WTC11 (cell line): ENCODE data around the gene FXYD7. TPM values are rescaled to one million over a fixed set of nuclear protein-coding genes. Genes with fewer than 3 reads are reported as not detected.

Experiments used
- ATAC-seq: fragments of 200-7000 bp; cut with Tn5 transposase; 2 replicates; pipeline ENCODE4 v1.10.0; 2021; ENCODE audit warnings: mild to moderate bottlenecking, moderate library complexity
- CTCF ChIA-PET: fragments of 300-600 bp; sonication (Branson Sonifier 250); formaldehyde crosslinking; loops from one replicate; lab custom pipeline; 2021; ENCODE audit warnings: antibody characterized with exemption; lab: Charles Lee
- POLR2A ChIA-PET: fragments of 350-600 bp; sonication (Branson Sonifier 250); formaldehyde crosslinking; loops from one replicate; lab custom pipeline; 2021; ENCODE audit warnings: antibody characterized with exemption; lab: Charles Lee
- DNase-seq: peaks from one replicate; pipeline ENCODE4 v3.0.0; 2021; ENCODE audit warnings: low spot score
- H3K27ac Mint-ChIP-seq: 2 replicates; pipeline ENCODE4 v1.8.0; 2021; ENCODE audit warnings: mixed read lengths
- H3K27me3 Mint-ChIP-seq: 2 replicates; pipeline ENCODE4 v1.8.0; 2021; ENCODE audit warnings: low read depth, mild to moderate bottlenecking, moderate library complexity, mixed read lengths
- H3K36me3 Mint-ChIP-seq: 2 replicates; pipeline ENCODE4 v1.8.0; 2021; ENCODE audit warnings: mixed read lengths
- H3K4me1 Mint-ChIP-seq: 2 replicates; pipeline ENCODE4 v1.8.0; 2022; ENCODE audit warnings: mixed read lengths
- H3K4me3 Mint-ChIP-seq: 2 replicates; pipeline ENCODE4 v1.8.0; 2021; ENCODE audit warnings: mild to moderate bottlenecking, moderate library complexity, mixed read lengths
- H3K9me3 Mint-ChIP-seq: 2 replicates; pipeline ENCODE4 v1.8.0; 2021; ENCODE audit warnings: mixed read lengths
- CBFB ChIP-seq: sonication (generic); formaldehyde crosslinking; IDR thresholded peaks from 2 replicates; pipeline ENCODE4 v1.8.1; 2022; ENCODE audit warnings: mild to moderate bottlenecking, low read depth, missing genetic modification reagents
- CREM ChIP-seq: sonication (generic); formaldehyde crosslinking; IDR thresholded peaks from 2 replicates; pipeline ENCODE4 v1.8.1; 2022; ENCODE audit warnings: mild to moderate bottlenecking, missing genetic modification reagents, moderate library complexity
- ESRRA ChIP-seq: sonication (generic); formaldehyde crosslinking; IDR thresholded peaks from 2 replicates; pipeline ENCODE4 v1.8.1; 2022; ENCODE audit warnings: mild to moderate bottlenecking, missing genetic modification reagents, borderline replicate concordance
- ETV6 ChIP-seq: sonication (generic); formaldehyde crosslinking; IDR thresholded peaks from 2 replicates; pipeline ENCODE4 v1.8.1; 2022; ENCODE audit warnings: mild to moderate bottlenecking, missing genetic modification reagents
- FOXJ3 ChIP-seq: sonication (generic); formaldehyde crosslinking; IDR thresholded peaks from 2 replicates; pipeline ENCODE4 v1.9.0; 2021; ENCODE audit warnings: missing genetic modification reagents, mild to moderate bottlenecking, borderline replicate concordance
- GABPB1 ChIP-seq: sonication (generic); formaldehyde crosslinking; IDR thresholded peaks from 2 replicates; pipeline ENCODE4 v1.8.1; 2023; ENCODE audit warnings: mild to moderate bottlenecking, missing genetic modification reagents
- IRF2 ChIP-seq: sonication (generic); formaldehyde crosslinking; IDR thresholded peaks from 2 replicates; pipeline ENCODE4 v1.8.0; 2022; ENCODE audit warnings: low read depth, missing genetic modification reagents, borderline replicate concordance
- JUN ChIP-seq: sonication (generic); formaldehyde crosslinking; IDR thresholded peaks from 2 replicates; pipeline ENCODE4 v1.8.0; 2023; ENCODE audit warnings: mild to moderate bottlenecking, missing genetic modification reagents
- NFYB ChIP-seq: sonication (generic); formaldehyde crosslinking; conservative IDR thresholded peaks from 2 replicates; pipeline ENCODE4 v1.8.0; 2022; ENCODE audit warnings: low read depth, missing genetic modification reagents
- NR1H2 ChIP-seq: sonication (generic); formaldehyde crosslinking; IDR thresholded peaks from 2 replicates; pipeline ENCODE4 v1.9.0; 2021; ENCODE audit warnings: mild to moderate bottlenecking, moderate library complexity, missing genetic modification reagents
- NR3C1 ChIP-seq: sonication (generic); formaldehyde crosslinking; conservative IDR thresholded peaks from 2 replicates; pipeline ENCODE4 v1.8.1; 2023; ENCODE audit warnings: low read depth, mild to moderate bottlenecking, missing genetic modification reagents
- OVOL2 ChIP-seq: fragments of 250-450 bp; sonication (Bioruptor Pico); IDR thresholded peaks from 2 replicates; pipeline ENCODE4 v1.9.0; 2021; ENCODE audit warnings: mild to moderate bottlenecking, borderline replicate concordance
- RELA ChIP-seq: sonication (generic); formaldehyde crosslinking; IDR thresholded peaks from 2 replicates; pipeline ENCODE4 v1.8.1; 2022; ENCODE audit warnings: missing genetic modification reagents, mild to moderate bottlenecking, borderline replicate concordance
- RORB ChIP-seq: fragments of 250-450 bp; sonication (Bioruptor Pico); IDR thresholded peaks from 2 replicates; pipeline ENCODE4 v1.9.0; 2021; ENCODE audit warnings: mild to moderate bottlenecking
- SMAD3 ChIP-seq: sonication (generic); formaldehyde crosslinking; IDR thresholded peaks from 2 replicates; pipeline ENCODE4 v1.8.0; 2022; ENCODE audit warnings: missing genetic modification reagents, mild to moderate bottlenecking, borderline replicate concordance
- SOX15 ChIP-seq: fragments of 250-450 bp; sonication (Bioruptor Pico); IDR thresholded peaks from 2 replicates; pipeline ENCODE4 v1.9.0; 2021; ENCODE audit warnings: mild to moderate bottlenecking
- SP1 ChIP-seq: sonication (generic); formaldehyde crosslinking; conservative IDR thresholded peaks from 2 replicates; pipeline ENCODE4 v1.8.1; 2022; ENCODE audit warnings: missing genetic modification reagents
- TCF7 ChIP-seq: sonication (generic); formaldehyde crosslinking; IDR thresholded peaks from 2 replicates; pipeline ENCODE4 v1.8.0; 2022; ENCODE audit warnings: mild to moderate bottlenecking, low read depth, missing genetic modification reagents, moderate library complexity
- TEAD1 ChIP-seq: sonication (generic); formaldehyde crosslinking; IDR thresholded peaks from 2 replicates; pipeline ENCODE4 v1.8.0; 2022; ENCODE audit warnings: mild to moderate bottlenecking, missing genetic modification reagents
- ZNF317 ChIP-seq: sonication (generic); formaldehyde crosslinking; IDR thresholded peaks from 2 replicates; pipeline ENCODE4 v1.8.1; 2023; ENCODE audit warnings: low read depth, mild to moderate bottlenecking, moderate library complexity, missing genetic modification reagents, borderline replicate concordance
- ZNF512 ChIP-seq: sonication (generic); formaldehyde crosslinking; IDR thresholded peaks from 2 replicates; pipeline ENCODE4 v1.8.1; 2022; ENCODE audit warnings: missing genetic modification reagents, borderline replicate concordance
- total RNA-seq: library from RNA; stranded (reverse); gene quantifications from 3 replicates; pipeline ENCODE4 v1.2.3, GENCODE V29; 2021
- TF ChIP-seq, protein P1 (sequence below): sonication (generic); formaldehyde crosslinking; IDR thresholded peaks from 2 replicates; pipeline ENCODE4 v1.8.1; 2023; ENCODE audit warnings: mild to moderate bottlenecking, missing genetic modification reagents, moderate library complexity
- TF ChIP-seq, protein P2 (sequence below): sonication (generic); formaldehyde crosslinking; IDR thresholded peaks from 2 replicates; pipeline ENCODE4 v1.8.1; 2023; ENCODE audit warnings: mild to moderate bottlenecking, moderate library complexity, missing genetic modification reagents
- TF ChIP-seq, protein P3 (sequence below): sonication (generic); formaldehyde crosslinking; IDR thresholded peaks from 2 replicates; pipeline ENCODE4 v1.8.0; 2022; ENCODE audit warnings: mild to moderate bottlenecking, missing genetic modification reagents
- TF ChIP-seq, protein P4 (sequence below): fragments of 250-450 bp; sonication (Bioruptor Pico); conservative IDR thresholded peaks from 2 replicates; pipeline ENCODE4 v1.9.0; 2021; ENCODE audit warnings: mild to moderate bottlenecking
- TF ChIP-seq, protein P5 (sequence below): sonication (generic); formaldehyde crosslinking; IDR thresholded peaks from 2 replicates; pipeline ENCODE4 v1.8.0; 2022; ENCODE audit warnings: missing genetic modification reagents

FXYD7 gene
- total RNA-seq, 1 experiment from 2014 or later, result 16.7 TPM

GRCh38 chr19:35093941-35094647, 49.0 kb upstream of the FXYD7 start:
- DNase-seq, result no peak
- H3K36me3 Mint-ChIP-seq, result no peaks in the 10 kb centered on the region
- H3K27me3 Mint-ChIP-seq, result no peaks in the 10 kb centered on the region
- no peak overlapping the region for H3K27ac Mint-ChIP-seq
- CTCF ChIA-PET, result interaction anchor here (0.6 to 1.9 kb wide), 2 partner anchors 41 to 47 kb away, joined by 3 to 6 read pairs; partner anchors contain the start of gene LGI4
- H3K9me3 Mint-ChIP-seq, result no peaks in the 10 kb centered on the region
- TF ChIP-seq IRF2 (no peak), NR3C1 (CRISPR knock-in tag) (no peak), ESRRA (no peak), CBFB (CRISPR knock-in tag) (no peak), RELA (CRISPR knock-in tag) (no peak), ZNF512 (no peak), FOXJ3 (CRISPR knock-in tag) (no peak), OVOL2 (CRISPR knock-in tag) (no peak), SMAD3 (CRISPR knock-in tag) (no peak), NFYB (CRISPR knock-in tag) (no peak)
- TF ChIP-seq, protein P1, sequence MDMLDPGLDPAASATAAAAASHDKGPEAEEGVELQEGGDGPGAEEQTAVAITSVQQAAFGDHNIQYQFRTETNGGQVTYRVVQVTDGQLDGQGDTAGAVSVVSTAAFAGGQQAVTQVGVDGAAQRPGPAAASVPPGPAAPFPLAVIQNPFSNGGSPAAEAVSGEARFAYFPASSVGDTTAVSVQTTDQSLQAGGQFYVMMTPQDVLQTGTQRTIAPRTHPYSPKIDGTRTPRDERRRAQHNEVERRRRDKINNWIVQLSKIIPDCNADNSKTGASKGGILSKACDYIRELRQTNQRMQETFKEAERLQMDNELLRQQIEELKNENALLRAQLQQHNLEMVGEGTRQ (CRISPR knock-in tag), result no peak
- TF ChIP-seq, protein P2, sequence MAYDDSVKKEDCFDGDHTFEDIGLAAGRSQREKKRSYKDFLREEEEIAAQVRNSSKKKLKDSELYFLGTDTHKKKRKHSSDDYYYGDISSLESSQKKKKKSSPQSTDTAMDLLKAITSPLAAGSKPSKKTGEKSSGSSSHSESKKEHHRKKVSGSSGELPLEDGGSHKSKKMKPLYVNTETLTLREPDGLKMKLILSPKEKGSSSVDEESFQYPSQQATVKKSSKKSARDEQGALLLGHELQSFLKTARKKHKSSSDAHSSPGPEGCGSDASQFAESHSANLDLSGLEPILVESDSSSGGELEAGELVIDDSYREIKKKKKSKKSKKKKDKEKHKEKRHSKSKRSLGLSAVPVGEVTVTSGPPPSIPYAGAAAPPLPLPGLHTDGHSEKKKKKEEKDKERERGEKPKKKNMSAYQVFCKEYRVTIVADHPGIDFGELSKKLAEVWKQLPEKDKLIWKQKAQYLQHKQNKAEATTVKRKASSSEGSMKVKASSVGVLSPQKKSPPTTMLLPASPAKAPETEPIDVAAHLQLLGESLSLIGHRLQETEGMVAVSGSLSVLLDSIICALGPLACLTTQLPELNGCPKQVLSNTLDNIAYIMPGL, result no peak
- TF ChIP-seq, protein P3, sequence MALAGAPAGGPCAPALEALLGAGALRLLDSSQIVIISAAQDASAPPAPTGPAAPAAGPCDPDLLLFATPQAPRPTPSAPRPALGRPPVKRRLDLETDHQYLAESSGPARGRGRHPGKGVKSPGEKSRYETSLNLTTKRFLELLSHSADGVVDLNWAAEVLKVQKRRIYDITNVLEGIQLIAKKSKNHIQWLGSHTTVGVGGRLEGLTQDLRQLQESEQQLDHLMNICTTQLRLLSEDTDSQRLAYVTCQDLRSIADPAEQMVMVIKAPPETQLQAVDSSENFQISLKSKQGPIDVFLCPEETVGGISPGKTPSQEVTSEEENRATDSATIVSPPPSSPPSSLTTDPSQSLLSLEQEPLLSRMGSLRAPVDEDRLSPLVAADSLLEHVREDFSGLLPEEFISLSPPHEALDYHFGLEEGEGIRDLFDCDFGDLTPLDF (CRISPR knock-in tag), result no peak
- TF ChIP-seq, protein P4, sequence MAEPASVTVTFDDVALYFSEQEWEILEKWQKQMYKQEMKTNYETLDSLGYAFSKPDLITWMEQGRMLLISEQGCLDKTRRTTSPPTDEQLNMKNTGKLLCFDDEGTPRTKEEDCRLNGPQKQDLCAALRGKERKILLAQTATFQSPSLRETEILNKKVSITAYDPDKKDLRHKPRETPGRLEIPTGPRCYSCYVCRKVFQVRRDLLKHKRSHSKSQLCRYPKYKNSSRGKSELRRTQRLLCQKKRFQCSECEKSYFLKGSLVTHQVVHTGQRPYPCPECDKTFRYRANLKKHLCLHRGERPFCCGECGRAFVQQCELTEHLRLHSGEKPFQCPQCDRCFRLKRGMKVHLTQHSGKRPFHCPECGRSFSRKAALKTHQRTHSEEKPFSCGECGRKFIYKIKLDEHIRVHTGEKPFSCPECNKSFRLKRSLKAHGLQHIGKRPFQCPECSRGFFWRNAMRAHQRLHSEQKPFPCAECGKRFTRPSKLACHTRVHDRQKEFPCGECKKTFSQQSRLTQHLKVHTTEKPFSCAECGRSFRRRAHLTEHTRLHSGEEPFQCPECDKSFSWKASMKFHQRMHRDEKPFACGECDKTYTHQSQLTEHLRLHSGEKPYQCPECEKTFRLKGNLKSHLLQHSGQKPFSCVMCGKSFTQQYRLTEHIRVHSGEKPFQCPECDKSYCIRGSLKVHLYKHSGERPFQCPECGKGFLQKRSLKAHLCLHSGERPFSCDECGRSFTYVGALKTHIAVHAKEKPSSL (CRISPR knock-in tag), result no peak
- ATAC-seq, result no peak
- POLR2A ChIA-PET, result no interaction called here
- H3K4me3 Mint-ChIP-seq, result no peak overlapping the region
- H3K4me1 Mint-ChIP-seq, result peaks cover 21% of the 10 kb centered on the region

DNA sequence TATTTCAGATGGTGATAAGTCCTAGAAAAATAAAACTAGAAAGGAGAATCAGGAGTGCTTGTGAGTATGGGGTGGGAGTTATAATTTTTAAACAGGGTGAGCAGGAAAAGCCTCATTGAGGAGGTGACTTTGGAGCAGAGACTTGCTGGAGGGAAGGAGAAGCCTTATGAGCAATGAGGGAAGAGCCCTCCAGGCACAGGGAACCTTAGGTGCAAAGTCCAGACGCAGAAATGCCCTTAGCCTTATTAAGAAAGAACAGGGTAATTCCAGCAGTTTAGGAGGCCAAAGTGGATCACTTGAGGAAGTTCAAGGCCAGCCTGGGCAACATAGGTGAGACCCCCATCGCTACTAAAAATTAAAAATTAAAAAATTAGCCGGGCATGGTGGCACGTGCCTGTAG, 48.4 kb upstream of the FXYD7 start:
- H3K4me1 Mint-ChIP-seq, result peaks cover 21% of the 10 kb centered on the region
- DNase-seq (no peak), ATAC-seq (no peak)
- H3K27me3 Mint-ChIP-seq, result no peaks in the 10 kb centered on the region
- no peaks in the 10 kb centered on the region for H3K36me3 Mint-ChIP-seq
- H3K27ac Mint-ChIP-seq, result no peak overlapping the region
- ChIA-PET POLR2A (no interaction called here), CTCF (no interaction called here)
- H3K9me3 Mint-ChIP-seq, result no peaks in the 10 kb centered on the region
- no peak overlapping the region for H3K4me3 Mint-ChIP-seq
- no peak for TF ChIP-seq ZNF317 (CRISPR knock-in tag)
- no peak for TF ChIP-seq SOX15 (CRISPR knock-in tag)
- no peak for TF ChIP-seq TCF7 (CRISPR knock-in tag)
- TF ChIP-seq SP1, result no peak
- TF ChIP-seq ETV6 (CRISPR knock-in tag), result no peak
- TF ChIP-seq NR1H2, result no peak
- no peak for TF ChIP-seq JUN (CRISPR knock-in tag)
- no peak for TF ChIP-seq TEAD1 (CRISPR knock-in tag)
- TF ChIP-seq GABPB1 (CRISPR knock-in tag), result no peak
- TF ChIP-seq CREM (CRISPR knock-in tag), result no peak
- TF ChIP-seq RORB (CRISPR knock-in tag), result no peak
- TF ChIP-seq, protein P5, sequence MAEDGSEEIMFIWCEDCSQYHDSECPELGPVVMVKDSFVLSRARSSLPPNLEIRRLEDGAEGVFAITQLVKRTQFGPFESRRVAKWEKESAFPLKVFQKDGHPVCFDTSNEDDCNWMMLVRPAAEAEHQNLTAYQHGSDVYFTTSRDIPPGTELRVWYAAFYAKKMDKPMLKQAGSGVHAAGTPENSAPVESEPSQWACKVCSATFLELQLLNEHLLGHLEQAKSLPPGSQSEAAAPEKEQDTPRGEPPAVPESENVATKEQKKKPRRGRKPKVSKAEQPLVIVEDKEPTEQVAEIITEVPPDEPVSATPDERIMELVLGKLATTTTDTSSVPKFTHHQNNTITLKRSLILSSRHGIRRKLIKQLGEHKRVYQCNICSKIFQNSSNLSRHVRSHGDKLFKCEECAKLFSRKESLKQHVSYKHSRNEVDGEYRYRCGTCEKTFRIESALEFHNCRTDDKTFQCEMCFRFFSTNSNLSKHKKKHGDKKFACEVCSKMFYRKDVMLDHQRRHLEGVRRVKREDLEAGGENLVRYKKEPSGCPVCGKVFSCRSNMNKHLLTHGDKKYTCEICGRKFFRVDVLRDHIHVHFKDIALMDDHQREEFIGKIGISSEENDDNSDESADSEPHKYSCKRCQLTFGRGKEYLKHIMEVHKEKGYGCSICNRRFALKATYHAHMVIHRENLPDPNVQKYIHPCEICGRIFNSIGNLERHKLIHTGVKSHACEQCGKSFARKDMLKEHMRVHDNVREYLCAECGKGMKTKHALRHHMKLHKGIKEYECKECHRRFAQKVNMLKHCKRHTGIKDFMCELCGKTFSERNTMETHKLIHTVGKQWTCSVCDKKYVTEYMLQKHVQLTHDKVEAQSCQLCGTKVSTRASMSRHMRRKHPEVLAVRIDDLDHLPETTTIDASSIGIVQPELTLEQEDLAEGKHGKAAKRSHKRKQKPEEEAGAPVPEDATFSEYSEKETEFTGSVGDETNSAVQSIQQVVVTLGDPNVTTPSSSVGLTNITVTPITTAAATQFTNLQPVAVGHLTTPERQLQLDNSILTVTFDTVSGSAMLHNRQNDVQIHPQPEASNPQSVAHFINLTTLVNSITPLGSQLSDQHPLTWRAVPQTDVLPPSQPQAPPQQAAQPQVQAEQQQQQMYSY (CRISPR knock-in tag), result no peak
